Measurements from ENCODE around the gene MVP.
"Not testable (repeated sequence)": the region's sequence is repeated elsewhere in the genome, so short reads cannot be mapped to it uniquely, and the experiment has no call there.

The MVP gene

DNA sequence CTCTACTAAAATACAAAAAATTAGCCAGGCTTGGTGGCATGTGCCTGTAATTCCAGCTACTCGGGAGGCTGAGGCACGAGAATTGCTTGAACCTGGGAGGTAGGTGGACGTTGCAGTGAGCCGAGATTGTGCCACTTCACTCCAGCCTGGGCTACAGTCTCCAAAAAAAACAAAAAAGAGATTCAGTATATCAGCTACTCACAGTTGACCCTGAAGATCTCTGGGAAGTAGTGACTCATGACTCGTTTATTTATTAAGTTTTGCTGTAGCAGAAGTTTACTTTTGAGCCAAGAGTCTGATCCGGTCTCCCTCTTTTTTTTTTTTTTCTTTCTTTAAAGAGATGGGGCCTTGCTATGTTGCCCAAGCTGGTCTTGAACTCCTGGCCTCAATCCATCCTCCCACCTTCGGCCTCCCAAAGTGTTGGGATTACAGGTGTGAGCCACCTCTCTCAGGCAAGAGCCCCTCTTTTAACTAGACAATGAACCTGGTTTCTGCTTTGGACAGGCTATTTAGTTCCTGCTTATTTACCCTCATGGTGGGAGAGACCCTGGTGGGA is 4.4 kb downstream of the MVP start:
- TF ChIP-seq, protein P1, sequence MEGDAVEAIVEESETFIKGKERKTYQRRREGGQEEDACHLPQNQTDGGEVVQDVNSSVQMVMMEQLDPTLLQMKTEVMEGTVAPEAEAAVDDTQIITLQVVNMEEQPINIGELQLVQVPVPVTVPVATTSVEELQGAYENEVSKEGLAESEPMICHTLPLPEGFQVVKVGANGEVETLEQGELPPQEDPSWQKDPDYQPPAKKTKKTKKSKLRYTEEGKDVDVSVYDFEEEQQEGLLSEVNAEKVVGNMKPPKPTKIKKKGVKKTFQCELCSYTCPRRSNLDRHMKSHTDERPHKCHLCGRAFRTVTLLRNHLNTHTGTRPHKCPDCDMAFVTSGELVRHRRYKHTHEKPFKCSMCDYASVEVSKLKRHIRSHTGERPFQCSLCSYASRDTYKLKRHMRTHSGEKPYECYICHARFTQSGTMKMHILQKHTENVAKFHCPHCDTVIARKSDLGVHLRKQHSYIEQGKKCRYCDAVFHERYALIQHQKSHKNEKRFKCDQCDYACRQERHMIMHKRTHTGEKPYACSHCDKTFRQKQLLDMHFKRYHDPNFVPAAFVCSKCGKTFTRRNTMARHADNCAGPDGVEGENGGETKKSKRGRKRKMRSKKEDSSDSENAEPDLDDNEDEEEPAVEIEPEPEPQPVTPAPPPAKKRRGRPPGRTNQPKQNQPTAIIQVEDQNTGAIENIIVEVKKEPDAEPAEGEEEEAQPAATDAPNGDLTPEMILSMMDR (IDR thresholded peaks at IDR 0.05; ENCODE audit: low read depth, low read length), result no peak
- H3K4me3 ChIP-seq (ENCODE audit: low read depth, low read length), result peak overlapping the region; percentile 42

DNA sequence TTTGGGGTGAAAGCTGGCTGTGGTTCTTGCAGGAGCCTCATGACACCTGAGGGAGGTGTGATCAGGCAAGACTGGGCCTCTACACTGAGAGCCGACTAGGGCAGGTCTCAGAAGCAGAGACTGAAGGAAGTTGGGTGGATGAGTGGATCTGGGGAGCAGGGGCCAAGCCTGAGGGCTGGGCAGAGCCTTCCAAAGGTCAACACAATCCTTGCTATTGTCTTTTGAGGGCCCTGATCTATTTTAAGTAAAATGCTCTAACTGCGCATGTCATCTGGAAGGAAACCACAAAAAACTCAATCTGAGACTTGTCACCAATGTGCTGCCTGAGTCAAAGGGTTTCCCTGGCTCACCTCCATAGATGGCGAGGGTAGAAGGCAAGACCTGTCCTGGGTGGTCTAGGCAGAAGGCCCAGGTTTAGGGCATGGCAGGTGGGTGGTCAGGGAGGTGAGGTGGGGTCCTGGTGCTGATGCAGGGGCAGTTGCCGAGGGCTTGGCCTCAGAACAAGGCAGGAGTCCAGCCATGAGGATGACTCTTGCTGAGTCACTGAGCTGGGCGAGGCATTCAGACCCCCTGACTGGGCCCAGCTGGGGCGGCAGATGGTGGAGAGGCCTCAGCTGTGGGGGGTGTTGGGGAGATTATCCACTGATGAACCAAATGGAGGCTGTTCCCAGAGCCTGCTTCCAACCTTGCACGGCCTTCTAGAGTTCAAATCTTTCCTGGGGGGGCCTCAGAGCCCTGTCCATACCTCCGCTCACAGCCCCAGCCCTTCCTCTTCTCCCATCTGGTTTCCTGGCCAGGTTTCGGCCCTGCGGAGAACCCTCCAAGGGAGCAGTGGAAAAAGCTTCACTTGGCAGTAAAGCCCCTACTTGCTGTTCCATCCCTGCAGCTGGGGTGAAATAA is 5.1 kb downstream of the MVP start:
- peak overlapping the region; percentile 42 for H3K4me3 ChIP-seq (ENCODE audit: low read depth, low read length)

DNA sequence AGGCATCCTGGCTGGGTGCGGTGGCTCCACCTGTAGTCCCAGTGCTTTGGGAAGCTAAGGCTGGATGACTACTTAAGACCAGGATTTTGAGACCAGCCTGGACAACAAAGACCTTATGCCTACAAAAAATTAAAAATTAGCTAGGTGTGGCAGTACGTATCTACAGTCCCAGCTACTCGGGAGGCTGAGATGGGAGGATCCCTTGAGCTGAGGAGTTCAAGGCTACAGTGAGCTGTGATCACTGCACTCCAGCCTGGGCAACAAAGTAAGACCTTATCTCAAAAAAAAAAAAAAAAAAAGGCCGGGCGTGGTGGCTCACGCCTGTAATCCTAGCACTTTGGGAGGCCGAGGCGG is 6.1 kb downstream of the MVP start:
- TF ChIP-seq, protein P1 (IDR thresholded peaks at IDR 0.05; ENCODE audit: low read depth, low read length), result no peak
- H3K4me3 ChIP-seq (ENCODE audit: low read depth, low read length), result no peak overlapping the region

More for the DNA sequence above, 5.1 kb downstream of the MVP start:
- TF ChIP-seq, protein P1 (IDR thresholded peaks at IDR 0.05; ENCODE audit: low read depth, low read length), result no peak

DNA sequence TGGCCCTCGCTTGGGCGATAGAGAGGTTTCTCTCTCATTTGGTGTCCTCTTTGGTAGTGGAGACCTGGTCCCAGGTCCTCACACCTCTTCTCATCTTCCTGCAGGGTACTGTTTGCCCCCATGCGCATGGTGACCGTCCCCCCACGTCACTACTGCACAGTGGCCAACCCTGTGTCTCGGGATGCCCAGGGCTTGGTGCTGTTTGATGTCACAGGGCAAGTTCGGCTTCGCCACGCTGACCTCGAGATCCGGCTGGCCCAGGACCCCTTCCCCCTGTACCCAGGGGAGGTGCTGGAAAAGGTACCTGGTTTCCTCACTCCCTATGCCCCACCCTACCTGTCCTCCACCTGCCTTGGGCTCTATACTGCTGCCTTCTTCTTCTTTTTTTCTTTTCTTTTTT is 10.5 kb downstream of the MVP start:
- H3K4me3 ChIP-seq (ENCODE audit: low read depth, low read length), result no peak overlapping the region
- TF ChIP-seq, protein P1 (IDR thresholded peaks at IDR 0.05; ENCODE audit: low read depth, low read length), result no peak

DNA sequence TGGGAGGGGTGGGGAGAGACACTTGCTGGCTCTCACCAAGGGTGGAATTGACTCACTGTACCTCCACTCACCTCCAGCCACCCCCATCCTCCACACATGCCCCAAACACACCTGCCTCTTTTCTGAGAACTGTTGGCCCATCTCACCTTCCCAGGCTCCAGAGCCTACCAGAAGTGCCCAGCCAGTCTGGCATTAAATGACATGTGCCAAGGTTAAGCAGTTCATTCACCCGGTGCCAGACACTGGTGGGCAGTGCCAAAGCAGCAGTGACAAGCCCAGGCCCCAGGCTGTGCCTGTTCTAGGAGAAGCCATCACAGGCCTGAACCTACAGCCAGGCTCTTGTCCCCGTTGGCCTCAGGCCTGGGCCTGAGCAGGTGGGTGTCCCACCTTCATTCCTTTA is 11.2 kb downstream of the MVP start:
- no peak overlapping the region for H3K4me3 ChIP-seq (ENCODE audit: low read depth, low read length)
- TF ChIP-seq, protein P1 (IDR thresholded peaks at IDR 0.05; ENCODE audit: low read depth, low read length), result no peak

DNA sequence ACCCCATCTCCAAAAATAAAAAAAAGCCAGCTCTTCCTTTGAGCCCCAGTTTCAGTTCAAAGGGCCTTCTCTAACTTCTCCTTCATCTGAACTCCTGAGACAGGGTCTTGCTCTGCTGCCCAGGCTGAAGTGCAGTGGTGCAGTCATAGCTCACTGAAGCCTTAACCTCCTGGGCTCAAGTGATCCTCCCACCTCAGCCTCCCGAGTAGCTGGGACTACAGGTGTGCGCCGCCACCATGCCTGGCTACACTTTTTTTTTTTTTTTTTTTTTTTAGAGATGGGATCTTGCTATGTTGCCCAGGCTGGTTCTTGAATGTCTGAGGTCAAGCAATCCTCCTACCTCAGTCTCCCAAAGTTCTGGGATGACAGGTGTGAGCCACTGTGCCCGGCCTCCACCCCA is 13.0 kb downstream of the MVP start:
- H3K4me3 ChIP-seq (ENCODE audit: low read depth, low read length), result not testable (repeated sequence)

DNA sequence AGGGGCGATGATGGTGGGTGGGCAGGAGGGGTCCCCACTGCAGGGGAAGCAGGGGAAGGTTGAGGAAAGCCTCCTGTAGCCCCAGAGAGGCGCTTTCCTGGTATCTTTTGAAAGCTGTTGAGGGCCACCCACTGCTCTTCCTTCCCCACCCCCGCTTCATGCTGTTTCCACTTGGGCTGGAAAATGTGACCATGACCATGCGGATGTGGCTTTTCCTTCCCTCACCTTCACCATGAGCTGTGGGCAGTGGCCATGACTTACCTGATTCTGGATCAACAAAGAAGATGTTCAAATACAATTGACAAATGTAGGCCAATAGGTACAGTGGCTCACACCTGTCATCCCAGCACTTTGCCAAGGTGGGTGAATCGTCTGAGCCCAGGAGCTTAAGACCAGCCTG is 13.8 kb downstream of the MVP start:
- no peak overlapping the region for H3K4me3 ChIP-seq (ENCODE audit: low read depth, low read length)
- TF ChIP-seq, protein P1 (IDR thresholded peaks at IDR 0.05; ENCODE audit: low read depth, low read length), result no peak
